Ishikawa (cell line): Measurements from ENCODE around the gene NEURL1.

Experiments
- EP300 ChIP-seq: IDR thresholded peaks from 2 replicates; pipeline ENCODE4 v1.6.1; 2012; ENCODE audit warnings: borderline replicate concordance
- FOXM1 ChIP-seq: IDR thresholded peaks from 2 replicates; pipeline ENCODE4 v1.6.1; 2012; ENCODE audit warnings: low read depth, borderline replicate concordance
- RAD21 ChIP-seq: IDR thresholded peaks from 2 replicates; pipeline ENCODE4 v1.6.1; 2012; ENCODE audit warnings: low read depth
- TAF1 ChIP-seq: IDR thresholded peaks from 2 replicates; pipeline ENCODE4 v1.6.1; 2012; ENCODE audit warnings: low read depth, mild to moderate bottlenecking
- TF ChIP-seq, protein P1 (sequence below): IDR thresholded peaks from 2 replicates; pipeline ENCODE4 v1.6.1; 2012; ENCODE audit warnings: low read depth, mild to moderate bottlenecking
- TF ChIP-seq, protein P2 (sequence below): IDR thresholded peaks from 2 replicates; pipeline ENCODE4 v1.6.1; 2012

DNA sequence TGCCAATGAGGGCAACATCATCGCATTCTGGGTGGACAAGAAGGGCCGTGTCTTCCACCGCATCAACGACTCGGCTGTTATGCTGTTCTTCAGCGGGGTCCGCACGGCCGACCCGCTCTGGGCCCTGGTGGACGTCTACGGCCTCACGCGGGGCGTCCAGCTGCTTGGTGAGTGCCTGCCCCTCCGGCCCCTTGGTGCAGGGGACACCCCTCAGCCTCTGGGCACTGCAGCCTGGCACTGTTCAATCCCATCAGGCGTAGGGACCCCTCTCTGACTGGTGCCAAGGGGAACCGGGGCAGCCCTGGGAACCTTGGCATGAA is 78.1 kb downstream of the NEURL1 start:
- TF ChIP-seq RAD21 (no peak), EP300 (no peak), FOXM1 (no peak), TAF1 (no peak)
- TF ChIP-seq, protein P1, sequence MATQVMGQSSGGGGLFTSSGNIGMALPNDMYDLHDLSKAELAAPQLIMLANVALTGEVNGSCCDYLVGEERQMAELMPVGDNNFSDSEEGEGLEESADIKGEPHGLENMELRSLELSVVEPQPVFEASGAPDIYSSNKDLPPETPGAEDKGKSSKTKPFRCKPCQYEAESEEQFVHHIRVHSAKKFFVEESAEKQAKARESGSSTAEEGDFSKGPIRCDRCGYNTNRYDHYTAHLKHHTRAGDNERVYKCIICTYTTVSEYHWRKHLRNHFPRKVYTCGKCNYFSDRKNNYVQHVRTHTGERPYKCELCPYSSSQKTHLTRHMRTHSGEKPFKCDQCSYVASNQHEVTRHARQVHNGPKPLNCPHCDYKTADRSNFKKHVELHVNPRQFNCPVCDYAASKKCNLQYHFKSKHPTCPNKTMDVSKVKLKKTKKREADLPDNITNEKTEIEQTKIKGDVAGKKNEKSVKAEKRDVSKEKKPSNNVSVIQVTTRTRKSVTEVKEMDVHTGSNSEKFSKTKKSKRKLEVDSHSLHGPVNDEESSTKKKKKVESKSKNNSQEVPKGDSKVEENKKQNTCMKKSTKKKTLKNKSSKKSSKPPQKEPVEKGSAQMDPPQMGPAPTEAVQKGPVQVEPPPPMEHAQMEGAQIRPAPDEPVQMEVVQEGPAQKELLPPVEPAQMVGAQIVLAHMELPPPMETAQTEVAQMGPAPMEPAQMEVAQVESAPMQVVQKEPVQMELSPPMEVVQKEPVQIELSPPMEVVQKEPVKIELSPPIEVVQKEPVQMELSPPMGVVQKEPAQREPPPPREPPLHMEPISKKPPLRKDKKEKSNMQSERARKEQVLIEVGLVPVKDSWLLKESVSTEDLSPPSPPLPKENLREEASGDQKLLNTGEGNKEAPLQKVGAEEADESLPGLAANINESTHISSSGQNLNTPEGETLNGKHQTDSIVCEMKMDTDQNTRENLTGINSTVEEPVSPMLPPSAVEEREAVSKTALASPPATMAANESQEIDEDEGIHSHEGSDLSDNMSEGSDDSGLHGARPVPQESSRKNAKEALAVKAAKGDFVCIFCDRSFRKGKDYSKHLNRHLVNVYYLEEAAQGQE = no peak
- TF ChIP-seq, protein P2, sequence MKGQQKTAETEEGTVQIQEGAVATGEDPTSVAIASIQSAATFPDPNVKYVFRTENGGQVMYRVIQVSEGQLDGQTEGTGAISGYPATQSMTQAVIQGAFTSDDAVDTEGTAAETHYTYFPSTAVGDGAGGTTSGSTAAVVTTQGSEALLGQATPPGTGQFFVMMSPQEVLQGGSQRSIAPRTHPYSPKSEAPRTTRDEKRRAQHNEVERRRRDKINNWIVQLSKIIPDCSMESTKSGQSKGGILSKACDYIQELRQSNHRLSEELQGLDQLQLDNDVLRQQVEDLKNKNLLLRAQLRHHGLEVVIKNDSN = no peak
